ENCODE data around the gene FOXP4. TPM values are rescaled to one million over a fixed set of nuclear protein-coding genes. Genes with fewer than 3 reads are reported as not detected.

FOXP4 gene
- total and polyA plus RNA-seq, 4 donors = 9.1 to 36.2 (median 21.5) TPM

DNA sequence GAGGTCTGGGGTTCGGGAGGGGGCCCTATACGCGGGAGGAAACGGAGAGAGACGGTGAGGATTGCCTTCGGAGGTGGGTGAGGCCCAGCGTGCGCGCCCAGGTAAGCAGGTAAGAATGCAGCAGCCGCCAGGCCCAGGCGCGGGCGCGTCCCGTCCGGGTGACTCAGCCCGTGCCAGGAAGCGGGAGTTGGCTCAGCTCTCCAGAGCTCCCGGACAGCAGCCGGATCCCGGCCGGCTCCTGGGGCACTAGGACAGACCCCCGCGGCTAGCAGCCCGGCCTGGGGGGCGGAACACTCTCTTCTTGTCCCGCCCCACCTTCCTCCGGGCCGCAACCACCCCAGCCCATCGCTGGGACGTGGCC is 90.6 kb downstream of the FOXP4 start:
- H3K4me3 ChIP-seq (ENCODE audit: low read length in 2 of 2) = no peak overlapping the region
- no peak overlapping the region for H3K27ac ChIP-seq (ENCODE audit: low read depth in 1 of 2, low read length in 2 of 2)
- no peaks in the 10 kb centered on the region for H3K9me3 ChIP-seq (ENCODE audit: control insufficient read depth, low read length)
- no peaks in the 10 kb centered on the region for H3K36me3 ChIP-seq (ENCODE audit: control insufficient read depth in 1 of 2, insufficient read depth in 2 of 2, low read length in 1 of 2)
- no peaks in the 10 kb centered on the region for H3K4me1 ChIP-seq (ENCODE audit: control insufficient read depth in 1 of 2, insufficient read depth in 2 of 2, low read length in 2 of 2)
- H3K27me3 ChIP-seq (ENCODE audit: control insufficient read depth in 1 of 2, insufficient read depth in 2 of 2, low read length in 1 of 2) = no peaks in the 10 kb centered on the region
- ATAC-seq (ENCODE audit: low FRiP score) (no peak), DNase-seq (peak in 1 of 2 donors; percentile 83)
- intact Hi-C loops (cut with DNase I) = no loop called here
- WGBS, 2 donors = 15 to 18% methylated on average over 21 to 31 of the region's 31 CpGs

- ATAC-seq (ENCODE audit: low FRiP score) (no peak), DNase-seq (peak in 1 of 2 donors; percentile 73)
- Histone ChIP-seq H3K4me3 (ENCODE audit: low read length in 2 of 2) (no peak overlapping the region), H3K4me1 (ENCODE audit: control insufficient read depth in 1 of 2, insufficient read depth in 2 of 2, low read length in 2 of 2) (no peaks in the 10 kb centered on the region), H3K9me3 (ENCODE audit: control insufficient read depth, low read length) (no peaks in the 10 kb centered on the region), H3K27me3 (ENCODE audit: control insufficient read depth in 1 of 2, insufficient read depth in 2 of 2, low read length in 1 of 2) (no peaks in the 10 kb centered on the region), H3K27ac (ENCODE audit: low read depth in 1 of 2, low read length in 2 of 2) (no peak overlapping the region), H3K36me3 (ENCODE audit: control insufficient read depth in 1 of 2, insufficient read depth in 2 of 2, low read length in 1 of 2) (no peaks in the 10 kb centered on the region)
- intact Hi-C loops (cut with DNase I) = no loop called here
- 7 to 8% methylated on average over 52 to 54 of the region's 54 CpGs for WGBS, 2 donors
These were observed 91.2 kb downstream of the FOXP4 start for GRCh38 chr6:41637194-41638001.

DNA sequence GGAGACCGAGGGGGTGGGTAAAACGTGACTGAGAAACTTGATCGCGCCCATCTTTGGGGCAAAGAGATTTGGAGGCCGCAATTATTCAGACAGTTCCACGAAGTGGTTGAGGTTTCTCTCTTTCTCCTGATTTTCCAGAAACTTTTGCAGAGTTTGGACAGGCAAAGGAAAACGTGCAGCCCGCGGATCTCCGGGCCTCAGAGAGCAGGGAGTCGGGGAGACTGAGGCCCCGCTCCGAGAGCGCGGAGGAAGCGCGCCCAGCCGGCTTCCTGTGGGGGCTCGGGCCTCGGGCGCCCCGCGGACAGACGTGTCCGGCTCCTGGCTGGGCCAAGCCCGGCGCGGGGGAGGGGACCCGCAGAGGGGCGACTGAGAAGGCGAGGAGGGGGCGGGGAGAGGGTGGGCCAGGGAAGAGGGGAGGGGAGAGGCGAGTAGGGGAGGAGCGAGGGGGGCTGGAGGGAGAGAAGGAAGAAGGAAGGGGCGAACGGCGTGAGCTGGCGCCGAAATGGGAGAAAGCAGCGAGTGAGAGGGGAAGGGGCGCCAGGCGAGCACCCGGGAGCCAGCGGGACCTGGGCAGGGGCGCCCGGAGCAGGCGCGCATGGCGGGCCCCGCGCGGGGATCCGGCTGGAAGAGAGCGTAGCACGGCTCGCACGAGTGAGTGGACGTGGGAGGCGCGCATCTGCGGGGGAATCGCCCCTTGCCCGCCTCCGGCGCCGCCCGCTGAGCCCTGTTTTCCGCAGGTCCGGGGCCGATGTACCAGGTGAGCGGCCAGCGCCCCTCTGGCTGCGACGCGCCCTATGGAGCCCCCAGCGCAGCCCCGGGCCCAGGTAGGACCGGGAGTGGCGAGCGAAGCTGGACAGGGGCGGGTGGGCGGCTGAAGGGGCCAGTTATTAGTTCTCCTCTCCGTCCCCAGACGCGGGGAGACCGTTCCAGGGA is 92.1 kb downstream of the FOXP4 start, which contains the start of gene MDFI:
Gene MDFI, plus strand, starts transcription at position 467 of the 933 bp plus-strand sequence. Its CDS starts 282 bp downstream, at position 749.
- intact Hi-C loops (cut with DNase I) = no loop called here
- Histone ChIP-seq H3K36me3 (ENCODE audit: control insufficient read depth in 1 of 2, insufficient read depth in 2 of 2, low read length in 1 of 2) (no peaks in the 10 kb centered on the region), H3K4me3 (ENCODE audit: low read length in 2 of 2) (no peak within 1 kb of the TSS), H3K27ac (ENCODE audit: low read depth in 1 of 2, low read length in 2 of 2) (no peak within 1 kb of the TSS), H3K4me1 (ENCODE audit: control insufficient read depth in 1 of 2, insufficient read depth in 2 of 2, low read length in 2 of 2) (no peaks in the 10 kb centered on the region), H3K9me3 (ENCODE audit: control insufficient read depth, low read length) (no peaks in the 10 kb centered on the region), H3K27me3 (ENCODE audit: control insufficient read depth in 1 of 2, insufficient read depth in 2 of 2, low read length in 1 of 2) (no peaks in the 10 kb centered on the region)
- ATAC-seq (ENCODE audit: low FRiP score) (no peak), DNase-seq (peak in 1 of 2 donors; percentile 76)
- 1% methylated on average over 55 to 86 of the region's 86 CpGs for WGBS, 2 donors

DNA sequence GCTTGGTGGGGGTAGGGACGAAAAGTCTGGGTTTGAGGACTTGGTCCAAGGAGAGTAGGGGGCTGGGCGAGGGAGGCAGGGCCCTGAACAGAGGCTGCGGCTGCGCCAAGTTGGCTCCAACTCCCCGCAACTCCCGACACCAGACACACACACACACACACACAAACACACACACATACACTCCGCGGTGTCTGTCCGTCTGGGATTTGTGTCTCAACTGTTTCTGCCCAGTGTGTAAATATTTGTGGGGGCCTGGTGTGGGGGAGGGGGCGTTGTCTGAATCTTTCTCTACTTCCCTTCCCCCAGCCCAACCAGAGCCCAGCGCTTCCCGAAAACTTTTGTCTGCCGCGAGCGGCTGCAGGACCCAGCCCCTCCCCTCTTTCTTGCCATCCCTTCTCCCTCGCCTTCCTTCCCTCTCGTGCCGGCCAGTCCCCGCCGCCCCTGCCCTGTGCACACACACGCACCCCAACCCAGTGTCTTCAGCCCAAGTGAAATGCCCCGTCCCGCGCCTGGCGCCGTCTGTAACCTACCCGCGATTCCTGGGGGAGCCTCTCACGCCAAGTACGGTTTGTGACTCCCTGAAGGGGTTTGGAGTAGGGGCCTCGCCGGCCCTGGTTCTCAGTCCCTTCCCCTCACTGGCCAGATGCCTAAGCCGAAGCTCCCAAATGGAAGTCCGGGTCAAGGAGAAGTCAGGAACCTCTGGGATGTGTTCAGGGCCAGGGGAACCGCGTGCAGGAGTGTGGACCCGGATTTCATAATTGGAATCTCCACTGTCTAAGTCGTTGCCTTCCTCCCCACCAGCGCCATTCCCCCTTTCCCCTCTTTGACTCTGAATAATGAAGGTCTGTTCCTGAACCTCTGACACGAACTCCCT is 93.0 kb downstream of the FOXP4 start:
- DNase-seq = peak in 1 of 2 donors; percentile 74
- no peaks in the 10 kb centered on the region for H3K36me3 ChIP-seq (ENCODE audit: control insufficient read depth in 1 of 2, insufficient read depth in 2 of 2, low read length in 1 of 2)
- WGBS, 2 donors = 40 to 45% methylated on average over 40 of the region's 40 CpGs
- no peak overlapping the region for H3K27ac ChIP-seq (ENCODE audit: low read depth in 1 of 2, low read length in 2 of 2)
- no peaks in the 10 kb centered on the region for H3K4me1 ChIP-seq (ENCODE audit: control insufficient read depth in 1 of 2, insufficient read depth in 2 of 2, low read length in 2 of 2)
- no peaks in the 10 kb centered on the region for H3K9me3 ChIP-seq (ENCODE audit: control insufficient read depth, low read length)
- ATAC-seq (ENCODE audit: low FRiP score) = peak; percentile 28
- intact Hi-C loops (cut with DNase I) = no loop called here
- no peaks in the 10 kb centered on the region for H3K27me3 ChIP-seq (ENCODE audit: control insufficient read depth in 1 of 2, insufficient read depth in 2 of 2, low read length in 1 of 2)
- no peak overlapping the region for H3K4me3 ChIP-seq (ENCODE audit: low read length in 2 of 2)

GRCh38 chr6:41639809-41640371 is 93.7 kb downstream of the FOXP4 start:
- Histone ChIP-seq H3K4me1 (ENCODE audit: control insufficient read depth in 1 of 2, insufficient read depth in 2 of 2, low read length in 2 of 2) (no peaks in the 10 kb centered on the region), H3K27me3 (ENCODE audit: control insufficient read depth in 1 of 2, insufficient read depth in 2 of 2, low read length in 1 of 2) (no peaks in the 10 kb centered on the region), H3K9me3 (ENCODE audit: control insufficient read depth, low read length) (no peaks in the 10 kb centered on the region), H3K36me3 (ENCODE audit: control insufficient read depth in 1 of 2, insufficient read depth in 2 of 2, low read length in 1 of 2) (no peaks in the 10 kb centered on the region), H3K27ac (ENCODE audit: low read depth in 1 of 2, low read length in 2 of 2) (no peak overlapping the region), H3K4me3 (ENCODE audit: low read length in 2 of 2) (no peak overlapping the region)
- WGBS, 2 donors = 86 to 95% methylated on average over 8 of the region's 8 CpGs
- intact Hi-C loops (cut with DNase I) = no loop called here
- DNase-seq (peak in 1 of 2 donors; percentile 62), ATAC-seq (ENCODE audit: low FRiP score) (no peak)

DNA sequence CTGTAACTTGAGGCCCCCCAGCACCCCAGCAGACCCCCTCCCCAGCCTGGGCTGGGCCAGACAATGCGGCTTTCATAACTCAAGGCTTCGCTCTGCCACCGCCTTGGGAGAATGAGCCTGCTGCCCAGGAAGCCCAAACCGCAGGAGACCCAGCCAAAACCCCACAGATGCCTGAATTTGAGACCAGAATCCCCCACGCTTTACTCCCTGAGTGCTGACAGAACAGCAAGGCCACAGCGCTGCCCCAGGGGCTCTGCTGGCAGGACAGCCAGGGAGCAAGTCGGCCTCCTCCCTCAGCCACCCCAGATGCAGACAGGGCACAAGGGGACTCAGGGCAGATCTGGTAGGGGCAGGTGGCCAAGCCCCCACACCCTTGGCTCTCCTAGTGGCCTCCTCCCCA is 94.2 kb downstream of the FOXP4 start:
- ATAC-seq (ENCODE audit: low FRiP score) = no peak
- 89 to 95% methylated on average over 7 of the region's 7 CpGs for WGBS, 2 donors
- peak in 1 of 2 donors; percentile 58 for DNase-seq
- H3K36me3 ChIP-seq (ENCODE audit: control insufficient read depth in 1 of 2, insufficient read depth in 2 of 2, low read length in 1 of 2) = no peaks in the 10 kb centered on the region
- H3K27ac ChIP-seq (ENCODE audit: low read depth in 1 of 2, low read length in 2 of 2) = no peak overlapping the region
- no peaks in the 10 kb centered on the region for H3K27me3 ChIP-seq (ENCODE audit: control insufficient read depth in 1 of 2, insufficient read depth in 2 of 2, low read length in 1 of 2)
- no peaks in the 10 kb centered on the region for H3K9me3 ChIP-seq (ENCODE audit: control insufficient read depth, low read length)
- intact Hi-C loops (cut with DNase I) = no loop called here
- no peak overlapping the region for H3K4me3 ChIP-seq (ENCODE audit: low read length in 2 of 2)
- H3K4me1 ChIP-seq (ENCODE audit: control insufficient read depth in 1 of 2, insufficient read depth in 2 of 2, low read length in 2 of 2) = no peaks in the 10 kb centered on the region

DNA sequence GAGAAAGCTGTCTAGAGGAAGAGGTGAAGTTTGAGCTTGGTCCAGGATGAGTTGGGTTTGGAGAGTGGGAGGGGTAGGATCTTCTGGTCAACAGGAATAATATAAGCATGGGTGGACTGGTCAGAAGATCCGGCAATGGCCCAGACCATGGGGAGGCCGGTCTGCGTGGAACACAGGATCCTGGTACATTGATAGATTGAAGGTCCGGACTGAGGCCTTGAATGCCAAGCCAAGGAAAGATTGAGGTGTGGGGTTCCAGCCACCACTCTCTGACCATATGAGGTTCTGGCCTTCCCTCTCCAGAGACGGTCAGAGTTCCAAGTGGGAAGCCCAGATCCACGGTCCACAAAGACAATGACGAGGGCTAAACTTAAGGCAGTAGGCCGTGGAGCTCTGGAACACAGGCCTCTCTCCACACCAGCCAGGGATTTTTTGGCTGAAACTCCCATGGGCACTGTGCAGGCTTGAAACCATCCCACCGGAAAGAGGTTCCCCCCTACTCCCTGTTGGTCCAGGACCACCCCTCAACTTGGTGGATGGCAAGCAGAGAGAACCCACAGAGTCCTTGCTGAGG is 95.3 kb downstream of the FOXP4 start:
- Histone ChIP-seq H3K36me3 (ENCODE audit: control insufficient read depth in 1 of 2, insufficient read depth in 2 of 2, low read length in 1 of 2) (no peaks in the 10 kb centered on the region), H3K4me3 (ENCODE audit: low read length in 2 of 2) (no peak overlapping the region), H3K4me1 (ENCODE audit: control insufficient read depth in 1 of 2, insufficient read depth in 2 of 2, low read length in 2 of 2) (no peaks in the 10 kb centered on the region), H3K27ac (ENCODE audit: low read depth in 1 of 2, low read length in 2 of 2) (no peak overlapping the region), H3K9me3 (ENCODE audit: control insufficient read depth, low read length) (no peaks in the 10 kb centered on the region), H3K27me3 (ENCODE audit: control insufficient read depth in 1 of 2, insufficient read depth in 2 of 2, low read length in 1 of 2) (no peaks in the 10 kb centered on the region)
- intact Hi-C loops (cut with DNase I) = no loop called here
- ATAC-seq (ENCODE audit: low FRiP score) = no peak
- peak in 1 of 2 donors; percentile 40 for DNase-seq
- 93 to 96% methylated on average over 9 of the region's 9 CpGs for WGBS, 2 donors
